Stimulated activated effector memory CD8-positive, alpha-beta T cell treated with anti-CD3 and anti-CD28 coated beads, Interleukin-12 subunit alpha, Interleukin-12 subunit beta, amount 100 ng/mL, for 72 hours (primary cell): ENCODE results near the gene FAF1.
"Not testable (repeated sequence)": the region's sequence is repeated elsewhere in the genome, so short reads cannot be mapped to it uniquely, and the experiment has no call there.

Experiments used
- ATAC-seq: fragments of 150-1000 bp; cut with Tn5 transposase; 2 replicates; pipeline ENCODE4 v1.10.0; 2021
- DNase-seq, 2 donors: peaks; one replicate each; pipeline ENCODE4 v3.0.0; 2021 to 2022; ENCODE audit warnings: low spot score in 2 of 2
- H3K27ac Mint-ChIP-seq: one replicate; pipeline ENCODE4 v1.8.0; 2022; ENCODE audit warnings: mild to moderate bottlenecking, mixed read lengths
- H3K36me3 Mint-ChIP-seq: one replicate; pipeline ENCODE4 v1.8.0; 2022; ENCODE audit warnings: mild to moderate bottlenecking, mixed read lengths
- H3K4me1 Mint-ChIP-seq: one replicate; pipeline ENCODE4 v1.8.0; 2022; ENCODE audit warnings: mixed read lengths
- H3K4me3 Mint-ChIP-seq: one replicate; pipeline ENCODE4 v1.8.0; 2022; ENCODE audit warnings: mild to moderate bottlenecking, mixed read lengths
- H3K9me3 Mint-ChIP-seq: one replicate; pipeline ENCODE4 v1.8.0; 2022; ENCODE audit warnings: mixed read lengths

Gene FAF1

DNA sequence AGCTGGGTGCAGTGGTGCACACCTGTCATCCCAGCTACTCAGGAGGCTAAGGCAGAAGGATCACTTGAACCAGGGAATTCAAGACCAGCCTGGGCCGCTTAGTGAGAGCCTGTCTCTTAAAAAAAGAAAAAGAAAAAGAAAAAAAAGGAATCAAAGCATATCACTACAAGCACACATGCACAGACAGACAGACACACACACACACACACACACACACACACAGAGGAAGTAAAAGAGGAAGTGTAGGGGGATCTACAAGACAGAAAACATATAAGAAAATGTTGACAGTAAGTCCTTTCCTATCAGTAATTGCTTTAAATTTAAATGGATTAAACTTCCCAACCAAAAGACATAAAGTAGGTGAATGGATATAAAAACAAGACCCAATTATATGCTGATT lies 180.3 kb downstream of the FAF1 start:
- DNase-seq (no peak), ATAC-seq (no peak)
- H3K9me3 Mint-ChIP-seq, result no peaks in the 10 kb centered on the region
- peaks cover 17% of the 10 kb centered on the region for H3K4me1 Mint-ChIP-seq
- peaks cover 6% of the 10 kb centered on the region for H3K36me3 Mint-ChIP-seq
- H3K4me3 Mint-ChIP-seq, result no peak overlapping the region
- peak overlapping the region; percentile 15 for H3K27ac Mint-ChIP-seq

DNA sequence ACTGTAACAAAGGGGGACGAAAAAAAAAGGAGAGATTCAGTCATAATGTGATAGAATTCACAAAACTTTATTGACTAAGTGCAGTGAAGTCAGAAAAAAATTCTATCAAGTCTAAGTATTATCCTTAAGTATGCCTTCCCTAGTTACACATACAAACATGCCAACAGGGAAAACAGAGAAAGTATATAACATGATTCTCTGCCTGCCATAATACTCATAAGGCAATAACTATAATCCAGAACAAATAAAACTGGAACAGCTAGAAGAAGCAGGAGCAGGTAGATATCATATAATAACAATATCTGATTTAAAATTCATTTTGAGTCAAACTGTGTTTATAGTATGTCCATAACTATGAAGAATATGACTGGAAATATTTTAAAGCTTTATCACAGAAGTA lies 184.3 kb downstream of the FAF1 start:
- H3K4me3 Mint-ChIP-seq, result no peak overlapping the region
- DNase-seq (no peak), ATAC-seq (no peak)
- H3K9me3 Mint-ChIP-seq, result no peaks in the 10 kb centered on the region
- no peak overlapping the region for H3K27ac Mint-ChIP-seq
- peaks cover 5% of the 10 kb centered on the region for H3K4me1 Mint-ChIP-seq
- no peaks in the 10 kb centered on the region for H3K36me3 Mint-ChIP-seq

DNA sequence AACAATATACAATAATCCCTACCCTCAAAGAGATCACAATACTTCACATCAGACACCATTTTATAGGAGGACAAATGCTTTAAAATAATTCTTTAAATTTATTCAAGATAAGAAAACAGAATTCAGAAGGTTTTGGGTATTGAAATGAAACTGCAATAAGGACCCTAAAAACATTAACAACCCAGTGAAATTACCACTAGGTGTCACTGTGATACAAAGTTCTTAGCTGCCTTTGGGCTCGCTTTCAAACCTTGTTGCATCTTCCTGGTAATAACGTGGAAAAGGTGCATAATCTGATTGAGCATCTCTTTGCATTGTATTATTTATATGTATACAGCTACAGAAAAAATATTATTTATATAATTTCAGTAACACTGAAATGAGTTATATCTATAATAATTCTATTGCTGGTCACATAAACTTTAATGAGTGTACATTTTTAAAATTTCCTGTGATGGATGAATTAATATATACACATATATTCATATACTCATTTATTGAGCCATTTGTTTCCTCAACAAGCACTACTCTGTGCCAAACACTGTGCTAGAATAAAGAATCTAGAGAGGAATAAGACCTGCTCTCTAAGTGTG lies 185.2 kb downstream of the FAF1 start:
- no peaks in the 10 kb centered on the region for H3K36me3 Mint-ChIP-seq
- no peaks in the 10 kb centered on the region for H3K9me3 Mint-ChIP-seq
- peaks cover 5% of the 10 kb centered on the region for H3K4me1 Mint-ChIP-seq
- DNase-seq (no peak), ATAC-seq (no peak)
- H3K27ac Mint-ChIP-seq, result no peak overlapping the region
- H3K4me3 Mint-ChIP-seq, result no peak overlapping the region

DNA sequence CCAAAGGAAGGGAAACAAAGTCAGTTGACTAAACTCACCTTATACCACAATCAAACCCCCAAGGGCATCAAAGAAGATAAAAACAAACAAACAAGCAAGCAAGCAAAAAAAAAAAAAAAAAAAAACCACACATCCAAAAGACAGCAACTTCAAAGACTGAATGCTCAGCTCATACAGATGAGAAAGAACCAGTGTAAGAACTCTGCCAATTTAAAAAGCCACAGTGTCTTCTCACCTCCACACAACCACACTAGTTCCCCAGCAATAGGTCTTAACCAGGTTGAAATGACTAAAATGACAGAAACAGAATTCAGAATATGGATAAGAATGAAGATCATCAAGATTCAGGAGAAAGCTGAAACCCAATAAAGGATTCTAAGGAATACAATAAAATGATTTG lies 193.4 kb downstream of the FAF1 start:
- no peak for ATAC-seq
- Mint-ChIP-seq H3K27ac (peak overlapping the region; percentile 16), H3K4me3 (no peak overlapping the region), H3K4me1 (peaks cover 32% of the 10 kb centered on the region), H3K9me3 (no peaks in the 10 kb centered on the region), H3K36me3 (no peaks in the 10 kb centered on the region)
- DNase-seq, result no peak

DNA sequence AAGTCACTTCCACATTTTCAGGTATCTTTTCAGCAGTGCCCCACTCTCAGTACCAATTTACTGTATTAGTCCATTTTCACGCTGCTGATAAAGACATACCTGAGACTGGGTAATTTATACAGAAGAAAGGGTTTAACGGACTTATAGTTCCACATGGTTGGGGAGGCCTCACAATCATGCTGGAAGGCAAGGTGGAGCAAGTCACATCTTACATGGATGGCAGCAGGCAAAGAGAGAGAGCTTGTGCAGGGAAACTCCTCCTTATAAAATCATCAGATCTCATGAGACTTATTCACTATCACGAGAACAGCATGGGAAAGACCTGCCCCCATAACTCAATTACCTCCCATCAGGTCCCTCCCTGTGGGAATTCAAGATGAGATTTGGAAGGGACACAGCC lies 203.5 kb downstream of the FAF1 start:
- not testable (repeated sequence) for DNase-seq, H3K27ac Mint-ChIP-seq, H3K36me3 Mint-ChIP-seq, H3K4me1 Mint-ChIP-seq, ATAC-seq, H3K4me3 Mint-ChIP-seq, H3K9me3 Mint-ChIP-seq

DNA sequence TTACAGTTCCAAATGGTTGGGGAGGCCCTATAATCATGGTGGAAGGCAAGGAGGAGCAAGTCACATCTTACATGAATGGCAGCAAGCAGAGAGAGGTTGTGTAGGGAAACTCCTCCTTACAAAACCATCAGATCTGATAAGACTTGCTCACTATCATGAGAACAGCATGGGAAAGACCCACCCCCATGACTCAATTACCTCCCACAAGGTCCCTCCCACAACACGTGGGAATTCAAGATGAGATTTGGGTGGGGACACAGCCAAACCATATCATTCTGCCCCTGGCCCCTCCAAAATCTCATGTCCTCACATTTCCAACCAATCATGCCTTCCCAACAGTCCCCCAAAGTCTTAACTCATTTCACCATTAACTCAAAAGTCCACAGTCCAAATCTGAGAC lies 205.3 kb downstream of the FAF1 start:
- peak overlapping the region; percentile 36 for H3K27ac Mint-ChIP-seq
- H3K4me1 Mint-ChIP-seq, DNase-seq, H3K9me3 Mint-ChIP-seq, ATAC-seq, H3K36me3 Mint-ChIP-seq, H3K4me3 Mint-ChIP-seq: not testable (repeated sequence)

DNA sequence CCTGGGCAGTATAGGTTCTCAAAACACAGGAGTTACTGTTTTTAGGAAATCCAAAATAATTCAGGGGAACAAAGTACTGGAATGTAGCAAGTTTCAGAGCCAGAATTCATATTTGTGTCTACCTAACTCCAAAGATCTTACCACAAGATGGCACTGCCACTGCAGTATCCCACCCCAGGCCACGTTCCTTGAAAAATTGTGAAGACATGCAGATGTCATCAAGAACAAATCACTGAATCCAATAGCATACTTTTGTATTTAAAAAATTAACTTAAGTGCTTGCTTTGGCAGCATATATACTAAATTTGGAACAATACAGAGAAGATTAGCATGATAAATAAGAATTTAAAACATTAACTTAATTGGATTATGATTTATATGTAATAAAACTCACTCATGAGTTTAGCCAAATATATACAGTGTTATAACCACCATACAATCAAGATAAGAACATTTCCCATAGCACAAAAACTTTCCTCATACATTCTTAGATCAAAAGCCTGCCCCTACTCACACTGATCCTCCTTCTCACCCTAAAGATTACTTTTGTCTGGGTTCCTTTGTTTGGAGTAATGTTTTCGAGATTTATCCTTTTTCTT lies 209.9 kb downstream of the FAF1 start:
- Mint-ChIP-seq H3K36me3 (peaks cover 9% of the 10 kb centered on the region), H3K4me3 (no peak overlapping the region), H3K27ac (no peak overlapping the region), H3K4me1 (no peaks in the 10 kb centered on the region), H3K9me3 (no peaks in the 10 kb centered on the region)
- ATAC-seq (no peak), DNase-seq (no peak)

DNA sequence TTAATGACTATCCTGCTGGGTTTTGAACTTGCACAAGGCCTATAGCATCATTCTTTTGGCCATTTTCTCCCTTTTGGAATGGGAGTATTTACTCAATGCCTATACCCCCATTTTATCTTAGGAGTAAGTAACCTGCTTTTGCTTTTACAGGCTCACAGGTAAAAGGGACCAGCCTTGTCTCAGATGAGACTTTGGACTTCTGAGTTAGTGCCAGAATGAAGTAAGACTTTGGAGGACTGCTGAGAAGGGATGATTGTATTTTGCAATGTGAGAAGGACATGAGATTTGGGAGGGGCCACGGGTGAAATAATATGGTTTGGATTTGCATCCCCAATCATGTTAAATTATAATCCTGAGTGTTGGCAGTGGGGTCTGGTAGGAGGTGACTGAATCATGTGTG lies 212.7 kb downstream of the FAF1 start:
- no peaks in the 10 kb centered on the region for H3K4me1 Mint-ChIP-seq
- no peak for ATAC-seq
- H3K4me3 Mint-ChIP-seq, result no peak overlapping the region
- H3K27ac Mint-ChIP-seq, result no peak overlapping the region
- no peak for DNase-seq
- H3K36me3 Mint-ChIP-seq, result peaks cover 22% of the 10 kb centered on the region
- H3K9me3 Mint-ChIP-seq, result no peaks in the 10 kb centered on the region

DNA sequence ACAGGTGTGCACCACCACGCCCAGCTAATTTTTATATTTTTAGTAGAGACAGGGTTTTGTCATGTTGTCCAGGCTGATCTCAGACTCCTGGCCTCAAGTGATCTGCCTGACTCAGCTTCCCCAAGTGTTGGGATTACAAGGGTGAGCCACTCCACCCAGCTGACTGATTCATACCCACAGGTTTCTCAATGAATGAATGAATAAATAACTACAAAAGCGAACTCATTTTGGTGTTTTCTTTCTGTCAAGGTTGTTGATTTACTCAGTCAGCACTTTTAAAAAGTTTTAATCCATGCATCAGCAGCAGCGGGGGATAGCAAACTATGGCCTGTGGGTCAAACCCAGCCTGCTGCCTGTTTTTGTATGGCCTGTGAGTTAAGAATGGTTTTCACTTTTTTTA lies 217.5 kb downstream of the FAF1 start:
- no peaks in the 10 kb centered on the region for H3K4me1 Mint-ChIP-seq
- H3K27ac Mint-ChIP-seq, result no peak overlapping the region
- no peaks in the 10 kb centered on the region for H3K9me3 Mint-ChIP-seq
- peak; percentile 28 for ATAC-seq
- peaks cover 42% of the 10 kb centered on the region for H3K36me3 Mint-ChIP-seq
- DNase-seq, result no peak
- no peak overlapping the region for H3K4me3 Mint-ChIP-seq

DNA sequence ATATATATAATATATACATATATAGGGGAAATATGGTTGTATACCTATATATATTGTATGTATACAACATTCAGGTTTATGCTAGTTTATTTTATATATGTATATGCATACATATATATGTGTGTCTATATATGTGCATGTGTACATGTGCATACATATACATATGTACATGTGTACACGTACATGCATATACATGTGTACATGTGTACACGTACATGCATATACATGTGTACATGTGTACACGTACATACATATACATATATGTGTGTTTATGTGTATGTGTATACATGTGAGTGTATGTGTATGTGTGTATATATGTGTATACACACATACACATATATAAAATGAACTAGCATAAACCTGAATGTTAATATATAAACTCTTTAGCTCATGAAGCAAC lies 220.9 kb downstream of the FAF1 start:
- no peak for DNase-seq
- no peak for ATAC-seq
- no peaks in the 10 kb centered on the region for H3K9me3 Mint-ChIP-seq
- H3K27ac Mint-ChIP-seq, result no peak overlapping the region
- H3K36me3 Mint-ChIP-seq, result peaks cover 49% of the 10 kb centered on the region
- H3K4me3 Mint-ChIP-seq, result no peak overlapping the region
- no peaks in the 10 kb centered on the region for H3K4me1 Mint-ChIP-seq

DNA sequence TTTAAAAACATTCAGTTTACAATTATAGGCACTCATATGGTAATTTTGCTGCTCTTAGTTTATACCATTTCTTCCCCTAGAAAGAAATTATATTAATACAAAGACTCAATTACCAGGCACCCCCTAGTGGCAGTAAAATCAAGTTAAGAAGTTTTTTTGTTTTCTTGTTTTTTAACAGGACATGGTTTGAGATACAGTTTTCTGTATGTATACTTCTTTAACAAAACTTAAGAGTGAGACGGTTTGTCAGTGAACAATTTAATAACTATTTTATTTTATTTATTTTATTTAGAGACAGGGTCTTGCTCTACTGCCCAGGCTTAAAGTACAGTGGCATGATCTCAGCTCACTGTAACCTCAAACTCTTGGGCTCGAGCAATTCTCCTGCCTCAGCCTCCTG lies 224.6 kb downstream of the FAF1 start:
- DNase-seq (no peak), ATAC-seq (no peak)
- no peak overlapping the region for H3K4me3 Mint-ChIP-seq
- peaks cover 7% of the 10 kb centered on the region for H3K4me1 Mint-ChIP-seq
- peaks cover 28% of the 10 kb centered on the region for H3K36me3 Mint-ChIP-seq
- H3K9me3 Mint-ChIP-seq, result no peaks in the 10 kb centered on the region
- H3K27ac Mint-ChIP-seq, result no peak overlapping the region

DNA sequence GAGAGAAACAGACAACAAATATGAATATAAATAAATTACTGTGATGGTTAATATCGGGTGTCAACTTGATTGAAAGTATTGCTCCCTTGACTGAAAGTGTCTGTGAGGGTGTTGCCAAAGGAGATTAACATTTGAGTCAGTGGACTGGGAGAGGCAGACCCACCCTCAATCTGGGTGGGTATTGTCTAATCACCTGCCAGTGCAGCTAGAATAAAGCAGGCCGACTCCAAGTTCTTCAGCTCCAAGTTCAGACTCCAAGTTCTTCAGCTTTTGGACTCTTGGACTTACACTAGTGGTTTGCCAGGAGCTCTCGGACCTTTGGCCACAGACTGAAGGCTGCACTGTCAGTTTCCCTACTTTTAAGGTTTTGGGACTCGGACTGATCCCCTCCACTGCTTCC lies 232.5 kb downstream of the FAF1 start:
- H3K36me3 Mint-ChIP-seq, H3K4me3 Mint-ChIP-seq, H3K9me3 Mint-ChIP-seq, ATAC-seq, DNase-seq, H3K27ac Mint-ChIP-seq: not testable (repeated sequence)
- peaks cover 29% of the 10 kb centered on the region for H3K4me1 Mint-ChIP-seq

DNA sequence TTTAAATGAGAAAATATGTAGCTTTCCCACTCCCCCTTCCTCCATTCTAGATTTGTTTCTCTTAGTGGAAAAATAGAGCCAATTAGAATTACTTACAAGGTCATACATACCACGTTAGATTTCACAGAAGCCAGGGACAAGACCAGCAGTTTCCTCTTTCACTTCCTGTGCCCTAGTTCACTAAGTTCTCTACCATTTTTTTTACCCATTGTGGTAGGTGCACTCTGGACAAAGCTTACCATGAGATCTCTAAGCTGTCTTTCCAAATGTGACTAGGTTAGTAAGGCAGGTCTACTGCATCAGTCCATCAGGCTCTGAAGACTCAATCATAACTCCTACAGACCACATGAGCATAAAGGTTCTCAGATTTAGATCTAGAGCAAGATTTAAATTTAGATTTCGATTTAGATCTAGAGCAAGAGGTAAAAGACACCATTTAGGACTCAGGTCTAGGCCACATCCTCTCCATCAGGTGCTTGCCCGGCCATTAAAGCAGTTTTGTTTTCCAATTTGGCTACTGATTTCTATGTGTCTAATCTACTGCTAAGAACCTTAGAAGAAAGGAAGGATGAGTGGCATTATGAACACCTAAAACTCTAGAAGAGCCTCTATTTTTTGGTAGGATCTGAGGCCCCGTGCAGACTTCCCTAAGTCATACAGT lies 235.3 kb downstream of the FAF1 start:
- Mint-ChIP-seq H3K9me3 (no peaks in the 10 kb centered on the region), H3K36me3 (no peaks in the 10 kb centered on the region), H3K4me1 (peaks cover 37% of the 10 kb centered on the region), H3K27ac (peak overlapping the region; percentile 93), H3K4me3 (no peak overlapping the region)
- DNase-seq (no peak), ATAC-seq (peak; percentile 83)

DNA sequence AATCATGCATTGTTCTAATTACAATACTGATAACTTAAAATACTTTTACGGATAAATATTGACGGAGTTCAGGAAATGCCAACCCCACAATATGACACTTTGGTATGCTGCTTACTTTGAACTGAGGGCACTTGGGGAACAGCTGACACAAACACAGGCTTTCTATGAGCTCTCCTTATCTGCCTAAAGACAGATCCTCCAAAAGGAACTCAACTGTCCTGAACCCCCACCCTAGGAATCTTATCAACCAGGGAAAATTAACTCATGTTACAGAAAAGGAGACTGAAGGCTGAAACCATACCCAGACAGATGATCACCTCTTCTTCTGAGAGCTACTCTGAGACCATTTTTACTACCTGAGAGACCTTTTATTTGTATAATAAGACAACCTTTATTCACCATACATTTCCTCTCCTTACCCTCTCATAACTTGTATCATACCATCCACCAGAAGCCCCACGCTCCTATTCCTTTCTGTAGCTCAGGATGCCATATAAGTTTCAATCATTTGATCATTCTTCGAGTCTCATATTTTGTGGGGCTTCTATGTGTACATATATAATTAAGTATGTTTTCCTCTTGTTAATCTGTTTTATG lies 239.5 kb downstream of the FAF1 start:
- Mint-ChIP-seq H3K4me3 (no peak overlapping the region), H3K4me1 (peaks cover 34% of the 10 kb centered on the region), H3K27ac (no peak overlapping the region), H3K36me3 (no peaks in the 10 kb centered on the region), H3K9me3 (no peaks in the 10 kb centered on the region)
- DNase-seq, result no peak
- ATAC-seq, result no peak

DNA sequence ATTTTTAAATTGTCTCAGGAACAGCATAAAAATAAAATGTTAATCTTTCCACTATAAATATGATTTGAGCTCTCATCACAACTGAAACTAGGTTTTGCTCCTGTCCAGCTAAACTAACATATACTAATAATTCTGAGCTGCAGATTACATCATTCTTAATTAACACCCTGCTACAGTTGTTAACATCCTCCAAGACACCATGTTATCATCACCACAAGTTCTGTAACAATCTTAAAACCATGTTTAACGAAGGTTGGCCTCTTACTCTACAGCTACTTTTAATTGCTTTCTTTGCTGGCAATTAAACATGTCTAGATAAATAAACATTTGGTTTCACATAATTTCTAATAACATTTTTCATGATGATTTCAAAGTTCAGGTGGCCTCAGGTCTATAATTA lies 240.9 kb downstream of the FAF1 start:
- no peak for ATAC-seq
- no peak for DNase-seq
- no peak overlapping the region for H3K27ac Mint-ChIP-seq
- no peaks in the 10 kb centered on the region for H3K9me3 Mint-ChIP-seq
- no peaks in the 10 kb centered on the region for H3K36me3 Mint-ChIP-seq
- H3K4me1 Mint-ChIP-seq, result peaks cover 19% of the 10 kb centered on the region
- no peak overlapping the region for H3K4me3 Mint-ChIP-seq

DNA sequence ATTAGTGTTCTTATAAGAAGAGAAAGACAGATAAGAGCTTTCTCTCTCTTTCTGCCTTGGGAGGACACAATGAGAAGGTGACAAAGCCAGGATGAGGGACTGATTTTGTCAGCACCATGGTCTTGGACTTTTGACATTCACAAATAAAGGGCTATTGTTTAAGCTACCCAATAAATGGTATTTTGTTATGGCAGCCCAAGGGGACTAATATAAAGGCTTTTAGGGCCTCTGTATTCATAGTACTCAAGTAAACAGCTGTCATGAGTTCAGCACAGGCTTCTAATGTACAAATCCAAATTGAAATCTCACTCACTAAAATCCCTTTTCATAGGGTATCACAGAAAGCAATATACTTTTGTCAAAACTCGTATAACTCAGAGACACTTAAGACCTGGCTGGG lies 242.7 kb downstream of the FAF1 start:
- peaks cover 7% of the 10 kb centered on the region for H3K4me1 Mint-ChIP-seq
- DNase-seq (no peak), ATAC-seq (no peak)
- H3K9me3 Mint-ChIP-seq, result no peaks in the 10 kb centered on the region
- H3K27ac Mint-ChIP-seq, result no peak overlapping the region
- H3K36me3 Mint-ChIP-seq, result no peaks in the 10 kb centered on the region
- H3K4me3 Mint-ChIP-seq, result no peak overlapping the region
